Spleen (tissue), 11 donors: ENCODE data around the gene STX16. TPM values are rescaled to one million over a fixed set of nuclear protein-coding genes. Genes with fewer than 3 reads are reported as not detected.

ENCODE experiments used
- DNase-seq: peaks from one replicate; pipeline ENCODE4 v3.0.0-alpha.2; 2020
- H3K27ac ChIP-seq, 8 donors: fragments of 200-600 bp; sonication (generic) in 7 of 8; 1 replicate in 4 of 8; 2 replicates in 4 of 8; pipeline versions ENCODE4 v1.5.0 to v1.8.0; 2016 to 2021; ENCODE audit warnings: inconsistent platforms in 4 of 8, mild to moderate bottlenecking in 4 of 8, moderate library complexity in 1 of 8
- H3K27me3 ChIP-seq, 7 donors: fragments of 200-600 bp; sonication (generic) in 6 of 7; replicated peaks in 1 of 7; 1 replicate in 4 of 7; 2 replicates in 3 of 7; pipeline versions ENCODE4 v1.5.0 to v1.8.0; 2016 to 2021; ENCODE audit warnings: inconsistent platforms in 3 of 7, mild to moderate bottlenecking in 1 of 7
- H3K36me3 ChIP-seq, 6 donors: fragments of 200-600 bp; sonication (generic) in 5 of 6; 1 replicate in 4 of 6; 2 replicates in 2 of 6; pipeline versions ENCODE4 v1.5.0 to v1.8.0; 2016 to 2021; ENCODE audit warnings: inconsistent platforms in 2 of 6
- H3K4me1 ChIP-seq, 6 donors: fragments of 200-600 bp; sonication (generic) in 5 of 6; 1 replicate in 3 of 6; 2 replicates in 3 of 6; pipeline versions ENCODE4 v1.5.0 to v1.8.0; 2016 to 2021; ENCODE audit warnings: inconsistent platforms in 3 of 6
- H3K4me3 ChIP-seq, 8 donors: fragments of 200-600 bp; sonication (generic) in 7 of 8; 1 replicate in 4 of 8; 2 replicates in 4 of 8; pipeline versions ENCODE4 v1.5.0 to v1.8.0; 2016 to 2021; ENCODE audit warnings: inconsistent platforms in 4 of 8, mild to moderate bottlenecking in 4 of 8, moderate library complexity in 2 of 8
- H3K9me3 ChIP-seq, 8 donors: fragments of 200-600 bp; sonication (generic) in 7 of 8; 1 replicate in 4 of 8; 2 replicates in 4 of 8; pipeline versions ENCODE4 v1.5.0 to v1.8.0; 2016 to 2021; ENCODE audit warnings: inconsistent platforms in 4 of 8
- POLR2A ChIP-seq, 3 donors: fragments of 450-650 bp; IDR thresholded peaks; one replicate each; pipeline ENCODE4 v1.5.1; 2017; ENCODE audit warnings: antibody characterized with exemption in 3 of 3, mild to moderate bottlenecking in 1 of 3
- POLR2AphosphoS5 ChIP-seq, 3 donors: sonication (generic); formaldehyde crosslinking; IDR thresholded peaks; one replicate each; pipeline ENCODE4 v1.5.1; 2017; ENCODE audit warnings: antibody characterized with exemption in 3 of 3
- WGBS, 5 donors: extraction: QIAGEN DNeasy Blood & Tissue Kit in 3 of 5; methylation state at CpG; one replicate each; pipeline versions ENCODE4 v1.1.5 to v1.1.7; 2013 to 2018; 5-methylcytosine and 5-hydroxymethylcytosine counted together
- intact Hi-C: fragments of 100-400 bp; cut with DNase I; formaldehyde crosslinking; loops from one replicate; pipeline ENCODE4 v1.15.0; 2023; ENCODE audit warnings: low total_unique reads
- polyA plus RNA-seq, 3 donors: library from polyadenylated mRNA; stranded (reverse); fragments of 200-250 nt; gene quantifications; one replicate each; pipeline ENCODE4 v1.2.1, GENCODE V29; 2013
- total RNA-seq, 7 donors: library from RNA; depleted of rRNA in 3 of 7; stranded (reverse); fragments of >200 nt in 3 of 7; fragmentation: NEBNext Ultra II Directional in 4 of 7; extraction: Animal tissue kit (Norgen Biotek cat#: 25700) in 4 of 7; gene quantifications; one replicate each; pipeline versions ENCODE4 v1.1.0 to v1.2.1, GENCODE V29; 2016 to 2021
- TF ChIP-seq, protein P1 (sequence below), 11 experiments: fragments of 200-600 bp in 7 of 11; fragments of 450-650 bp in 4 of 11; sonication (generic) in 4 of 11; IDR thresholded peaks in 8 of 11; conservative IDR thresholded peaks in 3 of 11; 1 replicate in 7 of 11; 2 replicates in 4 of 11; pipeline versions ENCODE4 v1.4.0 to v1.8.0; 2016 to 2021; ENCODE audit warnings: antibody characterized with exemption in 11 of 11, inconsistent platforms in 4 of 11, mild to moderate bottlenecking in 1 of 11
- donor health status: healthy with polysubstance abuse.
- donor health status: DM: no; HTN: no; CAD: no; lungs with moderate emphysema.
- donor health status: DM: no; HTN: no; CAD: no.
- donor health status: Bipolar disorder and iron deficiency.
- donor health status: healthy.
- donor health status: DM: no; HTN: no; CAD: no.
- donor health status: DM: yes; HTN: yes; CAD: no.

The STX16 gene
- total and polyA plus RNA-seq, 10 donors: 34.4 to 105 (median 75.0) TPM

DNA sequence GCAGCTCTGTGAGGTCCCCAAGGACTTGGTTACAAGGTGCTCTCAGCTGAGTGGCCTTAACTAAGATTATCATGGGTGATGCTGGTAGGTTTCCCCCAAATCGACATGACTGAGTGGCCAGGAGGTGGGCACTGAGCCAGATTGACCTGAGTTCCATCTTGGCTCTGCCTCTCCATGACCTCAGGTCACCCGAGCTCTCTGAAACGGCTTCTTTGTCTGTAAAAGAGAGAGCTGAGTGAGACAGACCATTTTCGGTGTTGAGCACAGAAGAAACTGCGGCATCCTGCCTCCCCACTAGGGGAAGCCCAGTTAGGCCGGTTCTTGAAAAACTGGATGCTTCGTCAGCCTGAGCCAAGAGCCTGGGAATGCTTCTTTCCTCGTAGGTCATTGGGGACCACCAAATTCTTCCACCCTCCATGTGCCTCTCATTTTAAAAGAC lies 14.1 kb upstream of the STX16 start:
- peaks cover 0 to 44% (median 0%) of the 10 kb centered on the region in 7 donors for H3K27me3 ChIP-seq
- no peak overlapping the region for H3K27ac ChIP-seq
- H3K4me3 ChIP-seq: no peak overlapping the region
- H3K36me3 ChIP-seq: no peaks in the 10 kb centered on the region
- H3K4me1 ChIP-seq: peaks cover 0 to 12% (median 8%) of the 10 kb centered on the region in 6 donors
- intact Hi-C loops: no loop called here
- TF ChIP-seq POLR2A (IDR thresholded peaks at IDR 0.05) (no peak), POLR2AphosphoS5 (IDR thresholded peaks at IDR 0.05) (no peak)
- TF ChIP-seq, protein P1, sequence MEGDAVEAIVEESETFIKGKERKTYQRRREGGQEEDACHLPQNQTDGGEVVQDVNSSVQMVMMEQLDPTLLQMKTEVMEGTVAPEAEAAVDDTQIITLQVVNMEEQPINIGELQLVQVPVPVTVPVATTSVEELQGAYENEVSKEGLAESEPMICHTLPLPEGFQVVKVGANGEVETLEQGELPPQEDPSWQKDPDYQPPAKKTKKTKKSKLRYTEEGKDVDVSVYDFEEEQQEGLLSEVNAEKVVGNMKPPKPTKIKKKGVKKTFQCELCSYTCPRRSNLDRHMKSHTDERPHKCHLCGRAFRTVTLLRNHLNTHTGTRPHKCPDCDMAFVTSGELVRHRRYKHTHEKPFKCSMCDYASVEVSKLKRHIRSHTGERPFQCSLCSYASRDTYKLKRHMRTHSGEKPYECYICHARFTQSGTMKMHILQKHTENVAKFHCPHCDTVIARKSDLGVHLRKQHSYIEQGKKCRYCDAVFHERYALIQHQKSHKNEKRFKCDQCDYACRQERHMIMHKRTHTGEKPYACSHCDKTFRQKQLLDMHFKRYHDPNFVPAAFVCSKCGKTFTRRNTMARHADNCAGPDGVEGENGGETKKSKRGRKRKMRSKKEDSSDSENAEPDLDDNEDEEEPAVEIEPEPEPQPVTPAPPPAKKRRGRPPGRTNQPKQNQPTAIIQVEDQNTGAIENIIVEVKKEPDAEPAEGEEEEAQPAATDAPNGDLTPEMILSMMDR (IDR thresholded peaks at IDR 0.05 in 8 of 11, conservative IDR thresholded peaks at IDR 0.05 in 3 of 11): no peak
- WGBS, 5 donors: 63 to 86% (median 80%) methylated on average over 8 of the region's 8 CpGs
- no peak for DNase-seq
- no peaks in the 10 kb centered on the region for H3K9me3 ChIP-seq

DNA sequence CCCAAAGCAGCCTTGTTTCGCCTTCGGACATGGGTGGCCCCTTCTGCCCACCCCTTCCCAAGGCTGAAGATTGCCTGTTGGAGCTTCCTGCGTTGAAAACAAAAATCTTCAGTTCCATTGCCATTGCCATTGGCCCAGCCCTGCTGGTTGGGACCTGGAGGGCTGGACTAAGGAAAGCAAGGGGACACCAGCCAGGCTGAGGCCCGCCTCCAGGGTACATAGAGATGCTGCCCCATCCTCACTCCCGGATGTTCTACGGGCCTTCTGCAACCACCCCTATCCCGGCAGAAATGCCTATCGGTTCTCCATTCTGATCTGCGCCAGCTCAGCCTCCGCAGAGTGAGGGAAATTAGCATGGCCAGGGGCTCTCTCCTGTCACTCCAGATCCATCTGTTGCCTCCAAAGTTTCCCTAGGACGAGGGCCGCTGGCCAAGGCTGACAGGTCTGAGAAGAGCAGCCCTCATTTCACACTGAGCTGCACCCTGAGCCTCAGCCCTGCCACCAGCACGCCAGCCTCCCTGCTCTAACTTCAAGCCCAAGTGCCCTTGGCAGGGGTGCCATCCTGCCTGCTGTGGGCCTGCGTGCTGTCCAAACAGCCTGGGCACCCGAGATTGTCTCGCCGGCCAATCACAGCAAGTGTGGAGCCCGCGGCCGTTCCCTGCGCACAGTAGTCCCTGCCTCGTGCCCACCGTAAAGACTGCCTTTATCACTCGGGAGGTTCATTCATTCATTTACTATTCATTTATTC lies 13.4 kb upstream of the STX16 start:
- Histone ChIP-seq H3K9me3 (no peaks in the 10 kb centered on the region), H3K27ac (no peak overlapping the region), H3K36me3 (no peaks in the 10 kb centered on the region), H3K27me3 (peaks cover 0 to 49% (median 0%) of the 10 kb centered on the region in 7 donors), H3K4me3 (no peak overlapping the region), H3K4me1 (peaks cover 0 to 12% (median 8%) of the 10 kb centered on the region in 6 donors)
- WGBS, 5 donors: 87 to 94% (median 91%) methylated on average over 23 to 24 of the region's 24 CpGs
- intact Hi-C loops: no loop called here
- peak; percentile 47 for DNase-seq
- TF ChIP-seq, protein P1 (IDR thresholded peaks at IDR 0.05 in 8 of 11, conservative IDR thresholded peaks at IDR 0.05 in 3 of 11): no peak
- TF ChIP-seq POLR2AphosphoS5 (IDR thresholded peaks at IDR 0.05) (no peak), POLR2A (IDR thresholded peaks at IDR 0.05) (no peak)

DNA sequence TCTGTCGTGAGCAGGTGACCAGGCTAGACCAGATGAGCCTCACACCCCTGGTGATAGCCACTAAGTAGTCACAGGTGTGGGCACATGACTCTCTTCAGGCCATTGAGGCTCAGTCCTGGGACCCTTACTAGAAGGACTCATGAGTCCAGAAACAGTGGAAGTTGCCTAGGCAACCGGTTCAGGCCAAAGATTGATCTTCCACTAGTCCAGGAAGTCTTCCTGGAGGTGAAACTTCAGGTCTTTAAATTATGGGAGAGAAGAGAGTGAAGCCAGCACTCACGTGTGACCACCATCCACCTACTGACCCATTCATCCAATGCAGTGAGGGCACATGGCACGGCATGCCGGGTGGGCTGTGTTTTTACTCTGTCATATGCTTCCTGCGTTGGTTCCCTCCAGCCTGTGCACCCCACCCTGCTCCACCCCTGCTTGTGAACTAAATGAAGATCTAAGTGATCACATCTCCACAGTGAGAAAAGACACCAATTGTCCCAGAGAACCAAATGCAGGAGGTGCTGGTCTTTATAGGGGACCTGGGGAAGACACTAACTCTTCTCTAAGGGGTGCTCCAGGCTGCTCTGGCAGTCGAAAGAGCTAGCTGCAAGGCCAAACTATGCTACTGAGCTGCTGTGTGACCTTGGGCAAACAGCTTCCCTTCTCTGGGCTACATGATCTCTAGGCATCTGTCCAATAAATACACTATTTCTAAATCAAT lies 12.5 kb upstream of the STX16 start:
- TF ChIP-seq, protein P1 (IDR thresholded peaks at IDR 0.05 in 8 of 11, conservative IDR thresholded peaks at IDR 0.05 in 3 of 11): no peak
- no peak for TF ChIP-seq POLR2A (IDR thresholded peaks at IDR 0.05)
- 67 to 85% (median 76%) methylated on average over 4 to 7 of the region's 7 CpGs for WGBS, 5 donors
- no peaks in the 10 kb centered on the region for H3K9me3 ChIP-seq
- intact Hi-C loops: no loop called here
- H3K36me3 ChIP-seq: no peaks in the 10 kb centered on the region
- H3K27ac ChIP-seq: no peak overlapping the region
- no peak overlapping the region for H3K4me3 ChIP-seq
- DNase-seq: peak; percentile 51
- H3K27me3 ChIP-seq: peaks cover 0 to 49% (median 0%) of the 10 kb centered on the region in 7 donors
- peaks cover 0 to 12% (median 8%) of the 10 kb centered on the region in 6 donors for H3K4me1 ChIP-seq
